IPS-18c (cell line): ENCODE data around the gene PIGH.
A peak's percentile ranks its signal among the peaks of the same experiment; 100 is the strongest.
"Not testable (repeated sequence)": the region's sequence is repeated elsewhere in the genome, so short reads cannot be mapped to it uniquely, and the experiment has no call there.

ENCODE experiments used
- H3K4me3 ChIP-seq: 2 replicates; pipeline ENCODE4 v1.7.0; 2013; ENCODE audit warnings: low read depth, mild to moderate bottlenecking, low read length, moderate library complexity; ENCODE audit not compliant: insufficient read depth
- H3K9me3 ChIP-seq: one replicate; pipeline ENCODE4 v1.6.1; 2013; ENCODE audit warnings: mild to moderate bottlenecking, low read length, moderate library complexity; ENCODE audit not compliant: control insufficient read depth, insufficient read depth

The PIGH gene

GRCh38 chr14:67620217-67620785 lies 20.2 kb upstream of the PIGH start:
- Histone ChIP-seq H3K9me3 (no peaks in the 10 kb centered on the region), H3K4me3 (peak overlapping the region; percentile 94)

- peak within 1 kb of the TSS; percentile 94 for H3K4me3 ChIP-seq
- H3K9me3 ChIP-seq, result no peaks in the 10 kb centered on the region
Observed at GRCh38 chr14:67619446-67620216, 19.6 kb upstream of the PIGH start, which contains the start of gene ARG2. Gene ARG2, plus strand, starts transcription at chr14:67619920. Its CDS starts 58 bp downstream, at chr14:67619978.

GRCh38 chr14:67618617-67619063 lies 18.6 kb upstream of the PIGH start:
- no peak overlapping the region for H3K4me3 ChIP-seq
- no peaks in the 10 kb centered on the region for H3K9me3 ChIP-seq

GRCh38 chr14:67610491-67610890 lies 10.4 kb upstream of the PIGH start:
- Histone ChIP-seq H3K9me3 (peaks cover 2% of the 10 kb centered on the region), H3K4me3 (no peak overlapping the region)

- H3K9me3 ChIP-seq, result peaks cover 2% of the 10 kb centered on the region
- H3K4me3 ChIP-seq, result no peak overlapping the region
Observed at GRCh38 chr14:67609642-67610310, 9.7 kb upstream of the PIGH start.

GRCh38 chr14:67607646-67608045 lies 7.6 kb upstream of the PIGH start:
- Histone ChIP-seq H3K9me3 (peaks cover 2% of the 10 kb centered on the region), H3K4me3 (no peak overlapping the region)

GRCh38 chr14:67602995-67603545 lies 3.0 kb upstream of the PIGH start:
- H3K4me3 ChIP-seq, result no peak overlapping the region
- no peaks in the 10 kb centered on the region for H3K9me3 ChIP-seq

- no peak overlapping the region for H3K4me3 ChIP-seq
Observed at GRCh38 chr14:67602076-67602475, 2.0 kb upstream of the PIGH start.

GRCh38 chr14:67600562-67600974 lies 500 bp upstream of the PIGH start:
- not testable (repeated sequence) for H3K9me3 ChIP-seq
- H3K4me3 ChIP-seq, result peak overlapping the region; percentile 86; the same call in 1 of the 2 replicates

More at GRCh38 chr14:67602076-67602475, 2.0 kb upstream of the PIGH start:
- no peaks in the 10 kb centered on the region for H3K9me3 ChIP-seq

GRCh38 chr14:67595392-67595791 lies 4.7 kb downstream of the PIGH start:
- no peaks in the 10 kb centered on the region for H3K9me3 ChIP-seq
- no peak overlapping the region for H3K4me3 ChIP-seq

GRCh38 chr14:67593650-67594049 lies 6.4 kb downstream of the PIGH start:
- H3K9me3 ChIP-seq, H3K4me3 ChIP-seq: not testable (repeated sequence)

GRCh38 chr14:67589204-67589770 lies 10.8 kb downstream of the PIGH start:
- no peak overlapping the region for H3K4me3 ChIP-seq
- H3K9me3 ChIP-seq, result no peaks in the 10 kb centered on the region

GRCh38 chr14:67586369-67586768 lies 13.7 kb downstream of the PIGH start:
- Histone ChIP-seq H3K4me3 (no peak overlapping the region), H3K9me3 (no peaks in the 10 kb centered on the region)

- Histone ChIP-seq H3K4me3 (no peak overlapping the region), H3K9me3 (no peaks in the 10 kb centered on the region)
Observed at GRCh38 chr14:67584978-67585377, 15.1 kb downstream of the PIGH start.

- Histone ChIP-seq H3K9me3 (no peaks in the 10 kb centered on the region), H3K4me3 (no peak overlapping the region)
Observed at GRCh38 chr14:67583711-67584644, 16.1 kb downstream of the PIGH start.

- no peak overlapping the region for H3K4me3 ChIP-seq
Observed at GRCh38 chr14:67582061-67582460, 18.0 kb downstream of the PIGH start.

More at GRCh38 chr14:67582061-67582460, 18.0 kb downstream of the PIGH start:
- no peaks in the 10 kb centered on the region for H3K9me3 ChIP-seq
